ENCODE results near the gene VSIG4.
"Not testable (repeated sequence)": the region's sequence is repeated elsewhere in the genome, so short reads cannot be mapped to it uniquely, and the experiment has no call there.

Gene VSIG4

GRCh38 chrX:65977161-65977560 is 62.7 kb downstream of the VSIG4 start:
- not testable (repeated sequence) for DNase-seq (ENCODE audit: low spot score)

DNA sequence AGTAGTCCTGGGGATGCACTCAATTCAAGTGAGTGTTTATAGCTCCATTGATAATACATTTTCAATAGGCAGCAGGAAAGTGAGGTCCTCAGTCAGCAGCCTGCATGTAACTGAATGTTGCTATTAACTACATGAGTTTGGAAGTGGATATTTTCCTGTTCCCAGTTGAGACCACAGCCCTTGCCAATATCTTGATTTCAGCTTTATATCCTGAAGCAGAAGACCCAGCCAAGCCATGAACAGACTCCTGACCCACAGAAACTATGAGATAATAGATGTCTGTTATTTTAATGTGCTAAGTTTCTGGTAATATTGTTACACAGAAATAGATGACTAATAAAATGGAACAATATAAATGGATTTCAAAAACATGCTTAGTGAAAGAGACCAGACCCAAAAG is 63.7 kb downstream of the VSIG4 start:
- DNase-seq (ENCODE audit: low spot score) = no peak

GRCh38 chrX:65975161-65975751 is 64.6 kb downstream of the VSIG4 start:
- DNase-seq (ENCODE audit: low spot score) = not testable (repeated sequence)
